Type B pancreatic cell (in vitro differentiated cells): ENCODE results near the gene TTLL5. TPM values are rescaled to one million over a fixed set of nuclear protein-coding genes. Genes with fewer than 3 reads are reported as not detected.

Source experiments
- DNase-seq: peaks from one replicate; pipeline ENCODE4 v3.0.0; 2021; ENCODE audit warnings: mixed read lengths; ENCODE audit not compliant: unreplicated experiment; ENCODE audit errors: extremely low spot score
- H3K27ac Mint-ChIP-seq: 2 replicates; pipeline ENCODE4 v1.8.0; 2021; ENCODE audit warnings: mild to moderate bottlenecking, mixed read lengths
- H3K27me3 Mint-ChIP-seq: 2 replicates; pipeline ENCODE4 v1.8.0; 2021; ENCODE audit warnings: mixed read lengths
- H3K36me3 Mint-ChIP-seq: 2 replicates; pipeline ENCODE4 v1.8.0; 2021; ENCODE audit warnings: mixed read lengths
- H3K4me1 Mint-ChIP-seq: one replicate; pipeline ENCODE4 v1.8.0; 2021; ENCODE audit warnings: mixed read lengths; ENCODE audit not compliant: unreplicated experiment
- H3K4me3 Mint-ChIP-seq: 2 replicates; pipeline ENCODE4 v1.8.0; 2021; ENCODE audit warnings: mild to moderate bottlenecking, mixed read lengths
- H3K9me3 Mint-ChIP-seq: 2 replicates; pipeline ENCODE4 v1.8.0; 2021; ENCODE audit warnings: mixed read lengths
- total RNA-seq: library from RNA; stranded (reverse); gene quantifications from 2 replicates; pipeline ENCODE4 v1.2.1, GENCODE V29; 2021; ENCODE audit warnings: low replicate concordance
- TF ChIP-seq, protein P1 (sequence below): fragments of 200-600 bp; sonication (generic); conservative IDR thresholded peaks from 2 replicates; pipeline ENCODE4 v1.5.0; 2021; ENCODE audit warnings: antibody characterized with exemption, mild to moderate bottlenecking

TTLL5 gene
- total RNA-seq, 1 donor from 2014 or later: 44.7 TPM

DNA sequence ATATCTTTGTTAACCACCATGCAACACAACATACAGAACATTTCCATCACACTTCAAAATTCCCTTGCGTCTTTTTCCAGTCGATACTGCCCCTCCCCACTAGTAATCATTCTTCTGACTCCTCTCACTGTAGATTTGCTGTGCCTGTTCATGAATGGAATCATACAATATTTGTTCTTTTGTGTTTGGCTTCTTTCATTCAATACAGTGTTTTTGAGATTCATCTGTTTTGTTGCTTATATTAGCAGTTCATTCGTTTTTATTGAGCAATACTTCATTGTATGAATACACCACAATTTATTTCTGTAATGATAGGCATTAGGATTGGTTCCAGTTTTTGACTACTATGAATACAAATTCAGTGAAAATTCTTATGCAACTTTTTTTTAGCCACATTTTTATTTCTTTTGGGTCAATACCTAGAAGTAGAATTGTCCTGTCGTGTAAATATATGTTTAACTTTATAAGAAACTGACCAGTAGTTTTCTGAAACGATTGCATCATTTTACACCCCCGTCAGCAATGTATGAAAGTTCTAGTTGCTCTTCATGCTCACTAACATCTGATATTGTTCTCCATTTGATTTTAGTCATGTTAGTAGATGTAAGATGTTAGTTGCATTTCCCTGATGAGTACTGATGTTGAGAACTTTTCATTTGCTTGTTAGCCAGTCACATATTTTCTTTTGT, 193.2 kb downstream of the TTLL5 start:
- no peak overlapping the region for H3K27ac Mint-ChIP-seq
- TF ChIP-seq, protein P1, sequence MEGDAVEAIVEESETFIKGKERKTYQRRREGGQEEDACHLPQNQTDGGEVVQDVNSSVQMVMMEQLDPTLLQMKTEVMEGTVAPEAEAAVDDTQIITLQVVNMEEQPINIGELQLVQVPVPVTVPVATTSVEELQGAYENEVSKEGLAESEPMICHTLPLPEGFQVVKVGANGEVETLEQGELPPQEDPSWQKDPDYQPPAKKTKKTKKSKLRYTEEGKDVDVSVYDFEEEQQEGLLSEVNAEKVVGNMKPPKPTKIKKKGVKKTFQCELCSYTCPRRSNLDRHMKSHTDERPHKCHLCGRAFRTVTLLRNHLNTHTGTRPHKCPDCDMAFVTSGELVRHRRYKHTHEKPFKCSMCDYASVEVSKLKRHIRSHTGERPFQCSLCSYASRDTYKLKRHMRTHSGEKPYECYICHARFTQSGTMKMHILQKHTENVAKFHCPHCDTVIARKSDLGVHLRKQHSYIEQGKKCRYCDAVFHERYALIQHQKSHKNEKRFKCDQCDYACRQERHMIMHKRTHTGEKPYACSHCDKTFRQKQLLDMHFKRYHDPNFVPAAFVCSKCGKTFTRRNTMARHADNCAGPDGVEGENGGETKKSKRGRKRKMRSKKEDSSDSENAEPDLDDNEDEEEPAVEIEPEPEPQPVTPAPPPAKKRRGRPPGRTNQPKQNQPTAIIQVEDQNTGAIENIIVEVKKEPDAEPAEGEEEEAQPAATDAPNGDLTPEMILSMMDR: no peak
- no peaks in the 10 kb centered on the region for H3K9me3 Mint-ChIP-seq
- H3K4me1 Mint-ChIP-seq: peaks cover 11% of the 10 kb centered on the region
- no peaks in the 10 kb centered on the region for H3K27me3 Mint-ChIP-seq
- no peak overlapping the region for H3K4me3 Mint-ChIP-seq
- DNase-seq: no peak
- peaks cover 12% of the 10 kb centered on the region for H3K36me3 Mint-ChIP-seq

- peaks cover 12% of the 10 kb centered on the region for H3K36me3 Mint-ChIP-seq
- H3K27me3 Mint-ChIP-seq: no peaks in the 10 kb centered on the region
- TF ChIP-seq, protein P1: no peak
- no peak overlapping the region for H3K4me3 Mint-ChIP-seq
- no peaks in the 10 kb centered on the region for H3K9me3 Mint-ChIP-seq
- DNase-seq: no peak
- H3K27ac Mint-ChIP-seq: no peak overlapping the region
- H3K4me1 Mint-ChIP-seq: peaks cover 17% of the 10 kb centered on the region
These were observed 196.2 kb downstream of the TTLL5 start for GRCh38 chr14:75857199-75857598.

GRCh38 chr14:75858362-75858761, 197.3 kb downstream of the TTLL5 start:
- H3K27me3 Mint-ChIP-seq: no peaks in the 10 kb centered on the region
- peaks cover 12% of the 10 kb centered on the region for H3K36me3 Mint-ChIP-seq
- no peaks in the 10 kb centered on the region for H3K9me3 Mint-ChIP-seq
- peaks cover 16% of the 10 kb centered on the region for H3K4me1 Mint-ChIP-seq
- TF ChIP-seq, protein P1: no peak
- no peak overlapping the region for H3K27ac Mint-ChIP-seq
- DNase-seq: no peak
- H3K4me3 Mint-ChIP-seq: no peak overlapping the region

DNA sequence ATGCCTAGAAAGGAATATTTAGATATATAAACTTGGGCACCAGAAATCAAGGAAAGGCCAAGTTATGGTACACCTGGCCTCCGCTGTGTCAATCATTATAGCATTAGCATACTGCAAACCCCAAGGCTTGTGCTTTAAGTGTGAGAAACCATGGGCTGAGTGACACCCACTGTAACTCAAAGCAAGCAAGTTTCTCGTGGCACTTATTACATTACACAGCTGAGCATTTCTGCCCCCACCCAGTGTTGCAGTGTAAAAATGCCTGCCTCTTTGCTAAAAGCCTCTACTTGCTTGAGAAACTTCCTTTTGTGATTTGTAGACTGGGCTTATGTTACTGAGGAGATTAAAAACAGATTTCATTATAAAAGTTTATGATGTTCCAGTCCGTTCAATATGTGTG, 198.7 kb downstream of the TTLL5 start:
- Mint-ChIP-seq H3K9me3 (no peaks in the 10 kb centered on the region), H3K27me3 (no peaks in the 10 kb centered on the region), H3K27ac (no peak overlapping the region), H3K4me1 (peaks cover 17% of the 10 kb centered on the region), H3K36me3 (peaks cover 8% of the 10 kb centered on the region), H3K4me3 (no peak overlapping the region)
- no peak for DNase-seq
- TF ChIP-seq, protein P1: no peak

GRCh38 chr14:75860561-75861160, 199.6 kb downstream of the TTLL5 start:
- Mint-ChIP-seq H3K36me3 (peaks cover 2% of the 10 kb centered on the region), H3K27me3 (no peaks in the 10 kb centered on the region), H3K4me3 (peak overlapping the region; percentile 1), H3K9me3 (no peaks in the 10 kb centered on the region), H3K27ac (no peak overlapping the region), H3K4me1 (peaks cover 22% of the 10 kb centered on the region)
- no peak for DNase-seq
- TF ChIP-seq, protein P1: no peak
